HEK293 (cell line): ENCODE measurements around the gene UBE4B.

Experiments used
- SP3 ChIP-seq: fragments of 450-650 bp; formaldehyde crosslinking; IDR thresholded peaks from 2 replicates; pipeline ENCODE4 v1.5.1; 2016; ENCODE audit warnings: missing biosample characterization, missing genetic modification characterization
- YY1 ChIP-seq: fragments of 450-650 bp; formaldehyde crosslinking; IDR thresholded peaks from 2 replicates; pipeline ENCODE4 v1.5.1; 2018; ENCODE audit warnings: missing biosample characterization, missing genetic modification characterization
- ZNF404 ChIP-seq: fragments of 450-650 bp; formaldehyde crosslinking; IDR thresholded peaks from 2 replicates; pipeline ENCODE4 v1.5.1; 2017; ENCODE audit warnings: missing biosample characterization, missing genetic modification characterization
- ZNF664 ChIP-seq: fragments of 450-650 bp; formaldehyde crosslinking; IDR thresholded peaks from 2 replicates; pipeline ENCODE4 v1.5.1; 2016; ENCODE audit warnings: missing biosample characterization, missing genetic modification characterization
- ZNF837 ChIP-seq: fragments of 450-650 bp; formaldehyde crosslinking; IDR thresholded peaks from 2 replicates; pipeline ENCODE4 v1.5.1; 2016; ENCODE audit warnings: missing biosample characterization, missing genetic modification characterization
- TF ChIP-seq, protein P1 (sequence below): fragments of 450-650 bp; formaldehyde crosslinking; IDR thresholded peaks from 2 replicates; pipeline ENCODE4 v1.5.1; 2016; ENCODE audit warnings: missing biosample characterization, missing genetic modification characterization
- TF ChIP-seq, protein P2 (sequence below): fragments of 450-650 bp; formaldehyde crosslinking; IDR thresholded peaks from 2 replicates; pipeline ENCODE4; 2016; ENCODE audit warnings: missing biosample characterization, missing genetic modification characterization

DNA sequence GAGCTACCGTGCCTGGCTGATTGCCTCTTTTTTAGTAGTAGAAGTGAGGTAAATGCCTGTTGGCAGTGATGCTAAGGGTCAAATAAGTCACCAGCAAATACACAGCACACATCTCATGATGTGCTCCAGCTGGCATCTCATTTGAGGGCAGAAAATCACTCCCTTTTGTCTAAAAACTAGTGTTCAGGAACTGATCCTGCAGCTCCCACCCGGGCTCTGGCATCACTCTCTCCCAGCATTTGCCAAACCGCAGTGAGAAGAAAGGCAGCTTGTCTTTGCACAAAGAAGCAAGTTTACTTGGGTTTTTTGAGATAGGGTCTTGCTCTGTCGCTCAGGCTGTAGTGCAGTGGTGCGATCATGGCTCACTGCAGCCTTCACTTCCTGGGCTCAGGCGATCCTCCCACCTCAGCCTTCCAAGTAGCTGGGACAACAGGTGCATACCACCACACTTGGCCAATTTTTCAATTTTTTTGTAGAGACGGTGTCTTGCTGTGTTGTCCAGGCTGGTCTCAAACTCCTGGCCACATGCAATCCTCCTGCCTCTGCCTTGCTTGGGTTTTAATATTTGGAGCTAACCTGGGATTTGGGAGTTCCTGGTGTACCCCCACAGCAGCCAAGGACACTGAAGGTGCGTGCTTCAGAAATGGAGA lies 31.6 kb upstream of the UBE4B start:
- TF ChIP-seq, protein P1, sequence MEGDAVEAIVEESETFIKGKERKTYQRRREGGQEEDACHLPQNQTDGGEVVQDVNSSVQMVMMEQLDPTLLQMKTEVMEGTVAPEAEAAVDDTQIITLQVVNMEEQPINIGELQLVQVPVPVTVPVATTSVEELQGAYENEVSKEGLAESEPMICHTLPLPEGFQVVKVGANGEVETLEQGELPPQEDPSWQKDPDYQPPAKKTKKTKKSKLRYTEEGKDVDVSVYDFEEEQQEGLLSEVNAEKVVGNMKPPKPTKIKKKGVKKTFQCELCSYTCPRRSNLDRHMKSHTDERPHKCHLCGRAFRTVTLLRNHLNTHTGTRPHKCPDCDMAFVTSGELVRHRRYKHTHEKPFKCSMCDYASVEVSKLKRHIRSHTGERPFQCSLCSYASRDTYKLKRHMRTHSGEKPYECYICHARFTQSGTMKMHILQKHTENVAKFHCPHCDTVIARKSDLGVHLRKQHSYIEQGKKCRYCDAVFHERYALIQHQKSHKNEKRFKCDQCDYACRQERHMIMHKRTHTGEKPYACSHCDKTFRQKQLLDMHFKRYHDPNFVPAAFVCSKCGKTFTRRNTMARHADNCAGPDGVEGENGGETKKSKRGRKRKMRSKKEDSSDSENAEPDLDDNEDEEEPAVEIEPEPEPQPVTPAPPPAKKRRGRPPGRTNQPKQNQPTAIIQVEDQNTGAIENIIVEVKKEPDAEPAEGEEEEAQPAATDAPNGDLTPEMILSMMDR, result no peak
- TF ChIP-seq ZNF664 (tag by site-specific recombination) (no peak), SP3 (tag by site-specific recombination) (no peak), ZNF404 (tag by site-specific recombination) (no peak), ZNF837 (no peak), YY1 (tag by site-specific recombination) (no peak)
- TF ChIP-seq, protein P2, sequence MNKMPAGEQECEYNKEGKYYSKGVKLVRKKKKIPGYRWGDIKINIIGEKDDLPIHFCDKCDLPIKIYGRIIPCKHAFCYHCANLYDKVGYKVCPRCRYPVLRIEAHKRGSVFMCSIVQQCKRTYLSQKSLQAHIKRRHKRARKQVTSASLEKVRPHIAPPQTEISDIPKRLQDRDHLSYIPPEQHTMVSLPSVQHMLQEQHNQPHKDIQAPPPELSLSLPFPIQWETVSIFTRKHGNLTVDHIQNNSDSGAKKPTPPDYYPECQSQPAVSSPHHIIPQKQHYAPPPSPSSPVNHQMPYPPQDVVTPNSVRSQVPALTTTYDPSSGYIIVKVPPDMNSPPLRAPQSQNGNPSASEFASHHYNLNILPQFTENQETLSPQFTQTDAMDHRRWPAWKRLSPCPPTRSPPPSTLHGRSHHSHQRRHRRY (tag by site-specific recombination), result no peak
